ENCODE results near the gene IGDCC3.

GRCh38 chr15:65286069-65286703, 91.6 kb downstream of the IGDCC3 start:
- TF ChIP-seq CTCF (IDR thresholded peaks at IDR 0.05; ENCODE audit: control extremely low read depth in 1 of 3, insufficient read depth in 1 of 3, low read depth in 1 of 3, low read length in 3 of 3) = no peak
- no peak for TF ChIP-seq CBX8 (IDR thresholded peaks at IDR 0.05; ENCODE audit: borderline replicate concordance, low read depth, low read length)
- no peak for TF ChIP-seq TAF1 (IDR thresholded peaks at IDR 0.05; ENCODE audit: low read depth, low read length)
- TF ChIP-seq POLR2A (IDR thresholded peaks at IDR 0.05; ENCODE audit: control extremely low read depth in 1 of 2, low read depth in 2 of 2, low read length in 2 of 2) = no peak
- TF ChIP-seq EP300 (IDR thresholded peaks at IDR 0.05; ENCODE audit: borderline replicate concordance in 1 of 2, low read depth in 2 of 2, low read length in 2 of 2) = no peak
- no peak for TF ChIP-seq BRCA1 (IDR thresholded peaks at IDR 0.05; ENCODE audit: low read depth, low read length)
- no peak for TF ChIP-seq ZNF274 (IDR thresholded peaks at IDR 0.05; ENCODE audit: borderline replicate concordance, extremely low read depth, low read length)
- no peak for TF ChIP-seq FOSL1 (IDR thresholded peaks at IDR 0.05; ENCODE audit: insufficient read depth, low read depth, low read length)
- no peak for TF ChIP-seq EZH2 (IDR thresholded peaks at IDR 0.05; ENCODE audit: low read depth, low read length, severe bottlenecking)
- no peak for TF ChIP-seq HDAC6 (IDR thresholded peaks at IDR 0.05; ENCODE audit: low read depth, low read length)
- no peak for TF ChIP-seq POLR2AphosphoS5 (IDR thresholded peaks at IDR 0.05; ENCODE audit: low read depth, low read length)
- TF ChIP-seq TAF7 (optimal IDR thresholded peaks at IDR 0.05; ENCODE audit: borderline replicate concordance, low read depth, low read length) = no peak
- no peak; the same call in 1 of the 2 replicates for TF ChIP-seq SUZ12 (IDR thresholded peaks at IDR 0.05; ENCODE audit: low read length)

Data from H1 (cell line).